A673 (cell line): Measurements from ENCODE around the gene IQCF5.

Source experiments
- EZH2 ChIP-seq: fragments of 200-600 bp; sonication (generic); IDR thresholded peaks from 2 replicates; pipeline ENCODE4 v1.6.1; 2017; ENCODE audit warnings: borderline replicate concordance, low read depth, mild to moderate bottlenecking, mixed read lengths, antibody characterized with exemption, low read length; ENCODE audit not compliant: poor library complexity, severe bottlenecking
- TF ChIP-seq, protein P1 (sequence below): fragments of 300-800, 200-600 bp; sonication (generic); conservative IDR thresholded peaks from 2 replicates; pipeline ENCODE4 v1.5.1; 2017; ENCODE audit warnings: low read depth, mild to moderate bottlenecking, antibody characterized with exemption, low read length, moderate library complexity, mixed read lengths

DNA sequence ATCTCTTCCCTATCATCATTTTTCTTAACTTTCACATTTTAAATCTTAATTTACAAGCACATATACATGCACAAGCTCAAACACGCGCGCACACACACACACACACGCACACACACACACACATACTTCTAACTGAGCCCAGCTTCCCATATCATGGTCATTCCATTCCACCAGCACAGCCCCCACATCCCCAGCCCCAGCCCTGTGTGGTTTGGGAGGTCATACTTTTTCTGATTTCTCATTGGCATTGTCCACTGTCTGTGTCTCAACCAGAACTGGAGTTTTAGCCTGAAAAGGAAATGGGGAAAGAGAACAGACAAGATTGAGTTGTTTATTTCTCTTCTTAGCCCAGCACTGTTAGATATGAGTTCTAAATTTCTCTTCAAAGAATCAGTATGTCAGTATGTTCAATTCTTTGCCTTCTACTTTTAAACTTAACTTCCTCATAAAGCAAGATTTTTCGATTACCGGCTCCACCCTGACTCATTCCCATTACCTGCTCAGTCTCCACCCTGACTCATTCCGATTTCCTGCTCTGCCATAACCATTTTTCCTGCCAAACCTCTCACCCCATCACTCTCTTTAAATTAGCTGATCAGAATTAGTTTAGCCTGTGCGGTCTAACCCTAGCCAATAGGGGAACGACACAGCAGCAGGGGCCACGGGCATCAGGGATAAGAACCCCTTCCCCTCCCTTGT lies 21.4 kb upstream of the IQCF5 start:
- TF ChIP-seq, protein P1, sequence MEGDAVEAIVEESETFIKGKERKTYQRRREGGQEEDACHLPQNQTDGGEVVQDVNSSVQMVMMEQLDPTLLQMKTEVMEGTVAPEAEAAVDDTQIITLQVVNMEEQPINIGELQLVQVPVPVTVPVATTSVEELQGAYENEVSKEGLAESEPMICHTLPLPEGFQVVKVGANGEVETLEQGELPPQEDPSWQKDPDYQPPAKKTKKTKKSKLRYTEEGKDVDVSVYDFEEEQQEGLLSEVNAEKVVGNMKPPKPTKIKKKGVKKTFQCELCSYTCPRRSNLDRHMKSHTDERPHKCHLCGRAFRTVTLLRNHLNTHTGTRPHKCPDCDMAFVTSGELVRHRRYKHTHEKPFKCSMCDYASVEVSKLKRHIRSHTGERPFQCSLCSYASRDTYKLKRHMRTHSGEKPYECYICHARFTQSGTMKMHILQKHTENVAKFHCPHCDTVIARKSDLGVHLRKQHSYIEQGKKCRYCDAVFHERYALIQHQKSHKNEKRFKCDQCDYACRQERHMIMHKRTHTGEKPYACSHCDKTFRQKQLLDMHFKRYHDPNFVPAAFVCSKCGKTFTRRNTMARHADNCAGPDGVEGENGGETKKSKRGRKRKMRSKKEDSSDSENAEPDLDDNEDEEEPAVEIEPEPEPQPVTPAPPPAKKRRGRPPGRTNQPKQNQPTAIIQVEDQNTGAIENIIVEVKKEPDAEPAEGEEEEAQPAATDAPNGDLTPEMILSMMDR, result no peak
- no peak for TF ChIP-seq EZH2
